Ectodermal cell (in vitro differentiated cells): ENCODE measurements around the gene OBSCN.

Experiments
- H3K27ac ChIP-seq: 2 replicates; pipeline ENCODE4 v1.7.0; 2013; ENCODE audit warnings: mild to moderate bottlenecking, low read depth, low read length; ENCODE audit not compliant: insufficient read depth, poor library complexity, severe bottlenecking
- H3K27me3 ChIP-seq: 2 replicates; pipeline ENCODE4 v1.7.0; 2013; ENCODE audit warnings: mild to moderate bottlenecking, low read length; ENCODE audit not compliant: insufficient read depth, control insufficient read depth, poor library complexity, severe bottlenecking
- H3K36me3 ChIP-seq: one replicate; pipeline ENCODE4 v1.7.0; 2013; ENCODE audit warnings: low read length; ENCODE audit not compliant: control insufficient read depth, insufficient read depth
- H3K4me1 ChIP-seq: one replicate; pipeline ENCODE4 v1.7.0; 2013; ENCODE audit warnings: low read length; ENCODE audit not compliant: control insufficient read depth, insufficient read depth
- H3K4me3 ChIP-seq: 2 replicates; pipeline ENCODE4 v1.7.0; 2013; ENCODE audit warnings: low read depth, low read length, control low read depth; ENCODE audit not compliant: insufficient read depth
- H3K9me3 ChIP-seq: 2 replicates; pipeline ENCODE4 v1.7.0; 2013; ENCODE audit warnings: mild to moderate bottlenecking, low read length, moderate library complexity; ENCODE audit not compliant: control insufficient read depth
- WGBS, 2 experiments: methylation state at CpG; one replicate each; pipeline ENCODE4 v1.1.7; 2013; ENCODE audit warnings: missing lambda C conversion rate in 2 of 2; 5-methylcytosine and 5-hydroxymethylcytosine counted together

OBSCN gene

GRCh38 chr1:228350179-228350742, 142.4 kb downstream of the OBSCN start:
- no peaks in the 10 kb centered on the region for H3K27me3 ChIP-seq
- no peaks in the 10 kb centered on the region for H3K4me1 ChIP-seq
- 90 to 96% methylated on average over 1 of the region's 1 CpG for WGBS, 2 experiments
- H3K9me3 ChIP-seq = no peaks in the 10 kb centered on the region
- no peak overlapping the region for H3K4me3 ChIP-seq
- no peaks in the 10 kb centered on the region for H3K36me3 ChIP-seq
- H3K27ac ChIP-seq = no peak overlapping the region

DNA sequence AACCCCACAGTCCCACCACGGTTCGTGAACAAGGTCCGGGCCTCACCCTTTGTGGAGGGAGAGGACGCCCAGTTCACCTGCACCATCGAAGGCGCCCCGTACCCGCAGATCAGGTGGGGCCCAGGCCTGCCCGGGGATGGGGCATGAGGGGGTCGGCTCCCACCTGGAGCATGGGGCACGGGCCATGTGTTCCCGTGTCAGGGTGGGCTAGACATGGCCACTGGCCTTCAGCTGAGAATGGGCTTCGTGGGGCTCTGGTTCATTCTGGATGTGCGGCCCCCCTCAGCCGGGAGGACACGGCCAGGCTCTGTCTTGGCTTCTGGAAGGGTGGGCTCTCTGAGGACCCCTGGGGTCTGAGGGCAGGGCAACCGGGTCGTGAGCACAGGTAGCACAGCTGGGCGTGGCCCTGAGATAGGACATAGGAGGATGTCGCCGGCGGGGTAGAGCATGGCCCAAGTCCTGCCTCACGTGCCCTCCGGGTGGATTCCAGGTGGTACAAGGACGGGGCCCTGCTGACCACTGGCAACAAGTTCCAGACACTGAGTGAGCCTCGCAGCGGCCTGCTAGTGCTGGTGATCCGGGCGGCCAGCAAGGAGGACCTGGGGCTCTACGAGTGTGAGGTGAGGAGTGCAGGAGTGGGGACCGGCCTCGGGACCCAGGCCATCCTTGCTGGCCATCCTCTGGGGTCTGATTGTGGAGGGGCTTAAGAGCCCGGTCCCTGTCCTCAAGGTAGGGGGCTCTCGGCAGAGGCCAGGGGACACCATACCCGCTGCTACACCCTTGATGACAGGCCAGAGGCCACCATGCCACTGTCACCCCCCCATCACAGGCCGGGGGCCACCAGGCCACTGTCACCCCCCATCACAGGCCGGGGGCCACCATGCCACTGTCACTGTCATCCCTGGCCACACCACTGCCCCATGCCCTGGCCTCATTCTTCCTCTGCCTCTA, 143.3 kb downstream of the OBSCN start:
- 90 to 91% methylated on average over 37 of the region's 37 CpGs for WGBS, 2 experiments
- no peaks in the 10 kb centered on the region for H3K27me3 ChIP-seq
- H3K27ac ChIP-seq = no peak overlapping the region
- H3K4me1 ChIP-seq = no peaks in the 10 kb centered on the region
- H3K4me3 ChIP-seq = no peak overlapping the region
- H3K9me3 ChIP-seq = no peaks in the 10 kb centered on the region
- no peaks in the 10 kb centered on the region for H3K36me3 ChIP-seq

DNA sequence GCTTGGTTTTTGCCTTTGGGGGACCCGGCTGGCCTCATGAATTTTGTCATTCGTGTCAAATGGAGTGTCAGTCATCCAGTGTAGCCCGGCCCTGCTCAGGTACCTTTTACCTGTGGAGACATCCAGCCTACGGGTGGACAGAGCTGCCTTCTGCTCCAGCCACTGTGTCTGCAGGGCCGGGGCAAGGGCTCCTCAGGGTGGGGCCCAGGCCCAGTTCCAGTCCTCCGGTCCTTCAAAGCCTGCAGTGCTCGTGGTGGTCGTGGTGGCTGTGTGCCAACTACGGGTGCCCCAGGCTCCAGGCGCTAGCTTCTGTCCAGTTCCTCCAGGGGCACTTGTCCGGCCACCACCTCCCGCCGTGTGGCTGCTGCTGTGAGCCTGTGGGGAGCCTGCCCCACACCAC, 144.0 kb downstream of the OBSCN start:
- WGBS, 2 experiments = 94 to 96% methylated on average over 13 of the region's 13 CpGs
- Histone ChIP-seq H3K27ac (no peak overlapping the region), H3K36me3 (no peaks in the 10 kb centered on the region), H3K4me3 (no peak overlapping the region), H3K4me1 (no peaks in the 10 kb centered on the region), H3K27me3 (no peaks in the 10 kb centered on the region), H3K9me3 (no peaks in the 10 kb centered on the region)

GRCh38 chr1:228352677-228353481, 145.0 kb downstream of the OBSCN start:
- H3K36me3 ChIP-seq = no peaks in the 10 kb centered on the region
- H3K27ac ChIP-seq = no peak overlapping the region
- H3K4me1 ChIP-seq = no peaks in the 10 kb centered on the region
- no peaks in the 10 kb centered on the region for H3K27me3 ChIP-seq
- no peak overlapping the region for H3K4me3 ChIP-seq
- 92 to 94% methylated on average over 29 of the region's 29 CpGs for WGBS, 2 experiments
- H3K9me3 ChIP-seq = no peaks in the 10 kb centered on the region

DNA sequence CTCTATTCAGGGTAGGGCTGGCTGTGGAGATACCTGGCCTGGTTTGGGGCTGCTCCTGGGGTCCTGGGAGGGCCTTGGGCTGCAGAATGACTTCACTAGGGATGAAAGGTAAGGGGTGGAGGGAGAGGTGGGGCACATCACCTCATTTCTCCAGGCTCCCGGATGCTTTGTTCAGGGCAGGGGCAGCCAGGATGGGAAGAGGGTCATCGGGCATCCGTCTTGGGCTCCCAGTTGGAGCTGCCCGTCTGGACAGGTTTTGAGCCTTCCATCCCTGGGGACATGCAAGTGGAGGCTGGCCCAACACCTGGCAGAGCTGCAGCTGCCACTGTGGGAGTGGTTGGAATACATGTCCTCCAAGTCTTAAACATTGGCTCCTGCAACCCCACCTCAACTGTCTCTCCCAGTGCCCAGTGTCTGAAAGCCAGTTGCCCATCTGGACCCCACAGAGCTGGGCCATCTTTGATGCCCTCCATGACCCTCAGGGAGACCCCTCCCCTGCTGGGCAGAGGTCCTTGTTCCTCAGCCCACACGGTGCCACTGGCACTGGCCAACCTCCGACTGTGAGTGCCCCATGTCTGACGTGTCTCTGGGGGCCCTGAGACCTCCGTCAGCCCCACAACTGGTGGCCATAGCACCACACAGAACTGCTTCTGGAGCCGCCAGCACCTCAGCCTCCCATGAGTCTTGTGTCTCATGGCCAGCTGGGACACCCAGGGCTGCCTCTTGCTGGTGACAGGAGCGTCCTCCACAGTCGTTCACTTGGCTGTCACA, 145.9 kb downstream of the OBSCN start:
- WGBS, 2 experiments = 88 to 89% methylated on average over 11 of the region's 11 CpGs
- Histone ChIP-seq H3K36me3 (no peaks in the 10 kb centered on the region), H3K4me1 (no peaks in the 10 kb centered on the region), H3K27me3 (no peaks in the 10 kb centered on the region), H3K27ac (no peak overlapping the region), H3K4me3 (no peak overlapping the region), H3K9me3 (no peaks in the 10 kb centered on the region)

DNA sequence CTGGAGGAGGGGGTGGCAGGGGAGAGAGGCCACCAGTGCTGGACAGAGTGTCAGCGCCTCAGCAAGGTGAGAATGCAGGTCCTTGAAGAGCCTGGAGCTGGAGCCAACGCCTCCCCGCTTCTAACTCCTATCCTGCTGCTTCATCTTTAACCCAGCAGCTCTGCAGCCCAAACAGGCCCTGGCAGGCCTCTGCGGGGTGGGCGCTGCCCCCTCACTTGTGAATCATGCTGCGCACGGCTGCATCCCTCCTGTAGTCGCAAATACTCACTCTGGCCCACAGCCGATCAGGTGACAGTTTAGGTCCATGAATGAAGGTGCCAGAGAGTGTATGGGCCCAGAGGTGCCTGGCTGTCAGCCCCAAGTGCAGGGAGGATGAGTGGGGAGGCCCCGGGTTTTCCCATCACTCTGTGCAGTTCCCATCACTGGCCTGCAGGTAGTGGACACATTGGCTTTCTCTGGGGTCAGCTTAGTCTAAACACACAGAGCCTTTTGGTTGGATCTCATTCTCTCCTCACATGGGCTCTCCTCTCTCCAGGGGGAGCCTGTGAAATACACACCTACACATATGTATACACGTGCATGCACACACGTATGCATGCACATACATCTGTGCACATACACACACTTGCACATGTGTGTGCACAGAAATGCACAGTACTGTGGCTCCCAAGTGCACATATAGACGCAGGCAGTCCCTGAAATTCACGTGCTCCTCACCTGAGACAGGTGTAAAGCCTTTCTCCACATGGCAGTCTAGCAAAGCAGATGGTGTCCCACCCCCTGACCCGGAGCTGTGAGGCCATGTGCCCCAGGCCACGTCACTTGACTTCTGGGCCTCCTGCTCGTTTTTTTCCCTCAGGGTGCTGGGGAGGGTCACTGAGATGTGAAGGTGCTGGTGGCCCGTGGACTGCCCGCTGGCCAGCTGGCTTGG, 146.8 kb downstream of the OBSCN start:
- Histone ChIP-seq H3K9me3 (no peaks in the 10 kb centered on the region), H3K4me3 (no peak overlapping the region), H3K36me3 (no peaks in the 10 kb centered on the region), H3K27ac (no peak overlapping the region), H3K27me3 (no peaks in the 10 kb centered on the region), H3K4me1 (no peaks in the 10 kb centered on the region)
- WGBS, 2 experiments = 92% methylated on average over 19 of the region's 19 CpGs

- H3K27me3 ChIP-seq = no peaks in the 10 kb centered on the region
- no peak overlapping the region for H3K4me3 ChIP-seq
- no peak overlapping the region for H3K27ac ChIP-seq
- no peaks in the 10 kb centered on the region for H3K4me1 ChIP-seq
- 93 to 94% methylated on average over 7 to 8 of the region's 8 CpGs for WGBS, 2 experiments
- no peaks in the 10 kb centered on the region for H3K9me3 ChIP-seq
- H3K36me3 ChIP-seq = no peaks in the 10 kb centered on the region
Measured at GRCh38 chr1:228356897-228357680, 149.2 kb downstream of the OBSCN start.

DNA sequence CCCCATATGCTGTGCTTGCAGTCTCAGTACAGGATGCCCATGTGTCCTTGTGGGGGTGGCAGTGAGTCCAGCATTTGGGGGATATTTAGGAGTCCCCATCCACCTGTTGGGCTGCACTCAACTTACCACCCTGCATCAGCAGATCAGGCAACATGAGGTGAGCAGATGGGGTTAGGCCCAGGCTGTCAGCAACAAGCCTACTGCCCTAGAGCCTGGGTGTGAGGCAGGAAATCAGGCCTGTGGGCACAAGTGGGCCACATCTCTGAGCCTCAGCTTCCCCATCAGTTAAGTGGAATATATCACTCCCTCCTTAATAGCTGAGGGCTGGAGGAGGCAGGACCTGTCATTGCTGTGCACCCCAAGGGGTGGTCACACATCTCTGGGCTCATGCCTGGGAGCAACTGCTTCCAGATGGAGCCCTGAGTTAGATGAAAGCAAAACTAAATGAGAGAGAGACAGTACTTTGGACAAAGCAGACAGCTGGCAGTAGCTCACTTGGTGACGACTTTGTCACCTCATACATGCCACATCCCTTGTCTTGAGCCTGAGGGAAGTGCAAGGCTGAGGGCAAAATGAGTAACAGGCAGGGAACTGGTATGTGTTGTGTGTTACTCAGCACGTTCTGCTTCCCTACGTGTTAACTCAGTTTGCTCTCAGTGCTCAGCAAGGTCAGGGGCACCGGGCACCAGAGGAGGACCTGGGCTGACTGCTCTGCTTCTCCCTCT, 150.4 kb downstream of the OBSCN start:
- Histone ChIP-seq H3K27me3 (no peaks in the 10 kb centered on the region), H3K9me3 (no peaks in the 10 kb centered on the region), H3K4me1 (no peaks in the 10 kb centered on the region), H3K4me3 (no peak overlapping the region), H3K36me3 (no peaks in the 10 kb centered on the region), H3K27ac (no peak overlapping the region)
- 65 to 67% methylated on average over 4 of the region's 4 CpGs for WGBS, 2 experiments
